Sigmoid colon (tissue), 4 donors: ENCODE measurements around the gene FALEC.

Source experiments
- CTCF ChIP-seq, 4 experiments: fragments of 450-650 bp in 3 of 4; fragments of 200-600 bp in 1 of 4; IDR thresholded peaks; one replicate each; pipeline ENCODE4 v1.5.1; 2016 to 2019; ENCODE audit warnings: antibody characterized with exemption in 4 of 4, mild to moderate bottlenecking in 3 of 4, moderate library complexity in 2 of 4
- EP300 ChIP-seq, 4 donors: sonication (generic); formaldehyde crosslinking; IDR thresholded peaks; one replicate each; pipeline ENCODE4 v1.6.1; 2017; ENCODE audit warnings: antibody characterized with exemption in 4 of 4

- TF ChIP-seq CTCF (IDR thresholded peaks at IDR 0.05), result no peak
- TF ChIP-seq EP300 (IDR thresholded peaks at IDR 0.05), result no peak
Observed at GRCh38 chr1:150579945-150580642, 64.5 kb downstream of the FALEC start.
